ENCODE data around the gene SGIP1. TPM values are rescaled to one million over a fixed set of nuclear protein-coding genes. Genes with fewer than 3 reads are reported as not detected.

Gene SGIP1
- total RNA-seq, 4 donors from 2014 or later: 3.9 to 14.7 (median 6.5) TPM

DNA sequence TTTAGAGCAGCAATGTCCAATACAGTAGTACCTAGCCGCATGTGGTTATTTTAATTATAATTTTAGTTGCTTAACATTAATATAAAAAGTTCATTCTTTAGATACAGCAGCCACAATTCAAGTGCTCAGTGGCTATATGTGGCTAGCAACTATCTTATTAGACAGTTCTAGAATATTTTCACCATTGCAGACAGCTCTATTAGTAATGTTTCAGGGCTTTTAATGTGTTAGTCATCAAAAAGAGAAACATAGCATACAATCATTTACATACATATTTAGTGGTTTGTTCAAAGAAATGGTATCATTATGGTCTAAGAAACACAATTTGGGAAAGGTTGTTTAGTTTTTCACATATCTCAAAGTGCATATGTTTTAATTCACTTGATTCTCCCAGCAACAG lies 151.7 kb downstream of the SGIP1 start:
- 100% methylated on average over 1 of the region's 1 CpG for WGBS, 2 donors
- Histone ChIP-seq H3K9me3 (no peaks in the 10 kb centered on the region), H3K4me1 (no peaks in the 10 kb centered on the region), H3K4me3 (no peak overlapping the region), H3K27me3 (no peaks in the 10 kb centered on the region), H3K27ac (no peak overlapping the region), H3K36me3 (no peaks in the 10 kb centered on the region)
- no peak for DNase-seq (ENCODE audit: low spot score in 2 of 2)
- no peak for TF ChIP-seq EP300 (IDR thresholded peaks at IDR 0.05)
- no peak for TF ChIP-seq CTCF (IDR thresholded peaks at IDR 0.05)
- no peak for TF ChIP-seq POLR2A (IDR thresholded peaks at IDR 0.05)

DNA sequence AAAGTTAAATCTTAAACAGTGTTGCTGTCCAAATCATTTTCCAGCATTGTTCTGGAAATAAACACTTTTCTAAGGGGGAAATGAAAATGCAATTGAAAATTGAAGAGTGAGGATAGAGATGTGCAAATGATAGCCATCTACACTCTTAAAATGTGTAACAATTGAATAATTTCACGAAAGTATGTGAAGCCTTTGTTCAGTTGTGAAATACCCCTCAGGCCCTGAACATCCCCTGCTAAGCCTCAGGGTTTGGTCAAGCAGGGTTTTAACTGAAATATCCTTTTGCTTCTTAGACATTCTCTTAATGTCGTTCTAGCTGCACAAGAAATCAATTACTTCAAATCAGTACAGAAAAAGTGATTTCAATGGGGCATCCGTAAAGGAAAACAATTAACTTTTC lies 152.5 kb downstream of the SGIP1 start:
- H3K27ac ChIP-seq: no peak overlapping the region
- WGBS, 2 donors: 79 to 82% methylated on average over 3 of the region's 3 CpGs

GRCh38 chr1:66687358-66687757 lies 153.4 kb downstream of the SGIP1 start:
- Histone ChIP-seq H3K27me3 (no peaks in the 10 kb centered on the region), H3K4me3 (no peak overlapping the region), H3K27ac (no peak overlapping the region), H3K36me3 (no peaks in the 10 kb centered on the region), H3K4me1 (no peaks in the 10 kb centered on the region), H3K9me3 (no peaks in the 10 kb centered on the region)
- DNase-seq (ENCODE audit: low spot score in 2 of 2): no peak
- no peak for TF ChIP-seq CTCF (IDR thresholded peaks at IDR 0.05)
- TF ChIP-seq EP300 (IDR thresholded peaks at IDR 0.05): no peak
- TF ChIP-seq POLR2A (IDR thresholded peaks at IDR 0.05): no peak
- 82 to 86% methylated on average over 2 of the region's 2 CpGs for WGBS, 2 donors

More for the DNA sequence above, 152.5 kb downstream of the SGIP1 start:
- Histone ChIP-seq H3K4me3 (no peak overlapping the region), H3K4me1 (no peaks in the 10 kb centered on the region), H3K9me3 (no peaks in the 10 kb centered on the region), H3K36me3 (no peaks in the 10 kb centered on the region), H3K27me3 (no peaks in the 10 kb centered on the region)
- TF ChIP-seq EP300 (IDR thresholded peaks at IDR 0.05) (no peak), CTCF (IDR thresholded peaks at IDR 0.05) (no peak), POLR2A (IDR thresholded peaks at IDR 0.05) (no peak)
- no peak for DNase-seq (ENCODE audit: low spot score in 2 of 2)

- WGBS, 2 donors: 65% methylated on average over 7 of the region's 7 CpGs
Observed at GRCh38 chr1:66690666-66691381, 156.9 kb downstream of the SGIP1 start.

More at GRCh38 chr1:66690666-66691381, 156.9 kb downstream of the SGIP1 start:
- Histone ChIP-seq H3K9me3 (no peaks in the 10 kb centered on the region), H3K4me3 (no peak overlapping the region), H3K36me3 (no peaks in the 10 kb centered on the region), H3K27ac (no peak overlapping the region), H3K27me3 (no peaks in the 10 kb centered on the region), H3K4me1 (no peaks in the 10 kb centered on the region)
- DNase-seq (ENCODE audit: low spot score in 2 of 2): no peak
- no peak for TF ChIP-seq CTCF (IDR thresholded peaks at IDR 0.05)
- no peak for TF ChIP-seq EP300 (IDR thresholded peaks at IDR 0.05)
- no peak for TF ChIP-seq POLR2A (IDR thresholded peaks at IDR 0.05)
